GM23338 (cell line): ENCODE measurements around the gene ARHGEF1. TPM values are rescaled to one million over a fixed set of nuclear protein-coding genes. Genes with fewer than 3 reads are reported as not detected.

ENCODE experiments used
- ATAC-seq: fragments of 200-7000 bp; cut with Tn5 transposase; 3 replicates; pipeline ENCODE4 v1.9.1; 2020
- DNase-seq: peaks from one replicate; pipeline ENCODE4 v3.0.0-alpha.2; 2015; ENCODE audit warnings: low spot score
- H2AFZ ChIP-seq: fragments of 200-600 bp; sonication (generic); 2 replicates; pipeline ENCODE4 v1.8.0; 2016; ENCODE audit warnings: antibody characterized with exemption, mild to moderate bottlenecking, moderate library complexity
- H3F3A ChIP-seq: fragments of 200-600 bp; sonication (generic); replicated peaks from 2 replicates; pipeline ENCODE4 v1.8.0; 2017; ENCODE audit warnings: antibody characterized with exemption, mixed run types, low read depth
- H3K27ac ChIP-seq: fragments of 200-600 bp; sonication (generic); 2 replicates; pipeline ENCODE4 v1.6.1; 2016; ENCODE audit warnings: low read depth
- H3K27me3 ChIP-seq: fragments of 200-600 bp; sonication (generic); 2 replicates; pipeline ENCODE4 v1.8.0; 2016; ENCODE audit warnings: mild to moderate bottlenecking, mixed run types, moderate library complexity; ENCODE audit not compliant: insufficient read depth
- H3K36me3 ChIP-seq: fragments of 200-600 bp; sonication (generic); 2 replicates; pipeline ENCODE4 v1.8.0; 2016; ENCODE audit warnings: mild to moderate bottlenecking; ENCODE audit not compliant: insufficient read depth
- H3K4me1 ChIP-seq: fragments of 200-600 bp; sonication (generic); 2 replicates; pipeline ENCODE4 v1.8.0; 2016; ENCODE audit warnings: mild to moderate bottlenecking, moderate library complexity; ENCODE audit not compliant: insufficient read depth
- H3K4me2 ChIP-seq: fragments of 200-600 bp; sonication (generic); 2 replicates; pipeline ENCODE4 v1.7.1; 2017; ENCODE audit warnings: mixed run types
- H3K4me3 ChIP-seq: fragments of 200-600 bp; sonication (generic); 2 replicates; pipeline ENCODE4 v1.6.1; 2016; ENCODE audit warnings: mixed run types
- H3K79me2 ChIP-seq: fragments of 200-600 bp; sonication (generic); replicated peaks from 2 replicates; pipeline ENCODE4 v1.8.0; 2017; ENCODE audit warnings: mild to moderate bottlenecking; ENCODE audit not compliant: insufficient read depth
- H3K9me2 ChIP-seq: fragments of 200-600 bp; sonication (generic); 2 replicates; pipeline ENCODE4 v1.8.0; 2017; ENCODE audit not compliant: insufficient read depth
- H4K20me1 ChIP-seq: fragments of 200-600 bp; sonication (generic); replicated peaks from 2 replicates; pipeline ENCODE4 v1.8.0; 2017; ENCODE audit warnings: mild to moderate bottlenecking; ENCODE audit not compliant: insufficient read depth
- H3K27ac Mint-ChIP-seq: 2 replicates; pipeline ENCODE4 v1.8.0; 2020; ENCODE audit warnings: inconsistent platforms, mild to moderate bottlenecking, moderate library complexity, mixed read lengths
- H3K27me3 Mint-ChIP-seq: 3 replicates; pipeline ENCODE4 v1.8.0; 2022; ENCODE audit warnings: low read depth, mild to moderate bottlenecking, moderate library complexity, mixed read lengths, inconsistent platforms; ENCODE audit not compliant: insufficient read depth, poor library complexity
- H3K36me3 Mint-ChIP-seq: 3 replicates; pipeline ENCODE4 v1.8.0; 2021; ENCODE audit warnings: low read depth, mild to moderate bottlenecking, inconsistent platforms, moderate library complexity, mixed read lengths
- H3K4me1 Mint-ChIP-seq: 3 replicates; pipeline ENCODE4 v1.8.0; 2020; ENCODE audit warnings: mild to moderate bottlenecking, inconsistent platforms, mixed read lengths
- H3K4me3 Mint-ChIP-seq: 3 replicates; pipeline ENCODE4 v1.8.0; 2021; ENCODE audit warnings: moderate library complexity, mild to moderate bottlenecking, inconsistent platforms, mixed read lengths
- H3K9me3 Mint-ChIP-seq: 3 replicates; pipeline ENCODE4 v1.8.0; 2020; ENCODE audit warnings: moderate library complexity, mild to moderate bottlenecking, inconsistent platforms, mixed read lengths
- CREB1 ChIP-seq: fragments of 250-450 bp; sonication (Bioruptor Pico); IDR thresholded peaks from 2 replicates; pipeline ENCODE4 v1.5.0; 2020; ENCODE audit warnings: low read depth, mild to moderate bottlenecking, moderate library complexity
- EZH2phosphoT487 ChIP-seq: fragments of 200-600 bp; sonication (generic); IDR thresholded peaks from one replicate; pipeline ENCODE4 v1.8.1; 2018; ENCODE audit warnings: antibody characterized with exemption; ENCODE audit not compliant: unreplicated experiment
- JUNB ChIP-seq: IDR thresholded peaks from one replicate; pipeline ENCODE4 v1.6.1; 2016; ENCODE audit warnings: antibody characterized with exemption; ENCODE audit not compliant: unreplicated experiment
- ZNF114 ChIP-seq: fragments of 250-450 bp; sonication (Bioruptor Pico); IDR thresholded peaks from 2 replicates; pipeline ENCODE4 v1.5.0; 2020; ENCODE audit warnings: mild to moderate bottlenecking, moderate library complexity
- ZNF462 ChIP-seq: fragments of 250-450 bp; sonication (Bioruptor Pico); IDR thresholded peaks from 2 replicates; pipeline ENCODE4 v1.5.0; 2020; ENCODE audit warnings: mild to moderate bottlenecking, moderate library complexity
- polyA plus RNA-seq: library from polyadenylated mRNA; unstranded; fragments of >200 nt; fragmentation: Nextera tagmentation; extraction: Ambion mirVana; gene quantifications from 2 replicates; pipeline ENCODE4 v1.2.1, GENCODE V29; 2016
- total RNA-seq: library from RNA; depleted of rRNA; stranded (reverse); fragments of >200 nt; shearing (Covaris generic); gene quantifications from 2 replicates; pipeline ENCODE4 v1.2.3, GENCODE V29; 2014

Gene ARHGEF1
- total and polyA plus RNA-seq, 2 experiments from 2014 or later = 41.3 to 44.7 TPM

GRCh38 chr19:41897181-41897580 is 14.2 kb downstream of the ARHGEF1 start:
- peaks cover 22% of the 10 kb centered on the region for H3K4me1 Mint-ChIP-seq
- H3K9me3 Mint-ChIP-seq = no peaks in the 10 kb centered on the region
- ATAC-seq = peak; percentile 41
- Histone ChIP-seq H3K4me1 (0 out of 2 replicates have a peak, but pooled peaks cover 6% of the 10 kb centered on the region), H3K4me2 (no peak overlapping the region), H3K36me3 (0 out of 2 replicates have a peak, but pooled peaks cover 4% of the 10 kb centered on the region), H4K20me1 (no peaks in the 10 kb centered on the region; the same call in 1 of the 2 replicates), H3K27ac (no peak overlapping the region), H3K4me3 (no peak overlapping the region), H3K79me2 (no peaks in the 10 kb centered on the region), H3K27me3 (no peaks in the 10 kb centered on the region), H2AFZ (no peak overlapping the region), H3F3A (peaks cover 5% of the 10 kb centered on the region; the same call in 1 of the 2 replicates), H3K9me2 (no peaks in the 10 kb centered on the region)
- peaks cover 30% of the 10 kb centered on the region for H3K36me3 Mint-ChIP-seq
- H3K4me3 Mint-ChIP-seq = no peak overlapping the region
- no peak overlapping the region for H3K27ac Mint-ChIP-seq
- TF ChIP-seq ZNF462 (CRISPR knock-in tag) = no peak
- peaks cover 10% of the 10 kb centered on the region for H3K27me3 Mint-ChIP-seq
- no peak for DNase-seq

- Histone ChIP-seq H3K36me3 (0 out of 2 replicates have a peak, but pooled peaks cover 4% of the 10 kb centered on the region), H3K27me3 (no peaks in the 10 kb centered on the region), H3K4me1 (0 out of 2 replicates have a peak, but pooled peaks cover 6% of the 10 kb centered on the region), H2AFZ (no peak overlapping the region), H3K27ac (no peak overlapping the region), H3K4me3 (no peak overlapping the region), H3F3A (peaks cover 5% of the 10 kb centered on the region; the same call in 1 of the 2 replicates), H3K4me2 (no peak overlapping the region), H4K20me1 (no peaks in the 10 kb centered on the region; the same call in 1 of the 2 replicates), H3K9me2 (no peaks in the 10 kb centered on the region), H3K79me2 (no peaks in the 10 kb centered on the region)
- Mint-ChIP-seq H3K4me1 (peaks cover 21% of the 10 kb centered on the region), H3K27ac (peak overlapping the region; percentile 54; the same call in 1 of the 2 replicates), H3K9me3 (no peaks in the 10 kb centered on the region), H3K27me3 (peaks cover 10% of the 10 kb centered on the region), H3K36me3 (peaks cover 35% of the 10 kb centered on the region), H3K4me3 (no peak overlapping the region)
- DNase-seq (no peak), ATAC-seq (no peak)
- TF ChIP-seq ZNF462 (CRISPR knock-in tag) (no peak), EZH2phosphoT487 (no peak), JUNB (no peak), ZNF114 (CRISPR knock-in tag) (no peak), CREB1 (CRISPR knock-in tag) (no peak)
Observed at GRCh38 chr19:41897820-41898219, 14.8 kb downstream of the ARHGEF1 start.
